NCI-H1105 (cell line): Measurements from ENCODE around the gene SSBP2.
"Not testable (repeated sequence)": the region's sequence is repeated elsewhere in the genome, so short reads cannot be mapped to it uniquely, and the experiment has no call there.

ENCODE experiments used
- DNase-seq: peaks from one replicate; lab custom pipeline; 2025; lab: John Stamatoyannopoulos, UW

The SSBP2 gene

DNA sequence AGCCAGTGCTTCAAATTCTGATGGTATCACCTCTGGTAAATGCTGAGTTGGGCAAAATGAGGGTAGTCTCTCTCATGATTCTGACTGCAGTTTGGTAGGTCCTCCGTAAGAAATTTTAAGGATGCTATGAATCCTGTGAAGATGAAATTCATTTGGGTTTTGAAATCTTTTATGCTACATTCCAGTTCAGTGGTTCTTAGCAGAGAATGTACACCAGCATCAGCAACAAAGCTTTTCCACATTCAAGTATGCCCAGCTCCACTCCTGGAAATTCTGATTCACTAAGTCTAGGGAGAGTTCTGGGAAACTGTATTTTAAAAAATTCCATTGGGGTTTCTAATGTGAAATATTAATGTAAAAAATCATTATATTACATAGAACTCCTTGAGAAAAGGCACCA, 323.3 kb downstream of the SSBP2 start:
- DNase-seq: no peak

DNA sequence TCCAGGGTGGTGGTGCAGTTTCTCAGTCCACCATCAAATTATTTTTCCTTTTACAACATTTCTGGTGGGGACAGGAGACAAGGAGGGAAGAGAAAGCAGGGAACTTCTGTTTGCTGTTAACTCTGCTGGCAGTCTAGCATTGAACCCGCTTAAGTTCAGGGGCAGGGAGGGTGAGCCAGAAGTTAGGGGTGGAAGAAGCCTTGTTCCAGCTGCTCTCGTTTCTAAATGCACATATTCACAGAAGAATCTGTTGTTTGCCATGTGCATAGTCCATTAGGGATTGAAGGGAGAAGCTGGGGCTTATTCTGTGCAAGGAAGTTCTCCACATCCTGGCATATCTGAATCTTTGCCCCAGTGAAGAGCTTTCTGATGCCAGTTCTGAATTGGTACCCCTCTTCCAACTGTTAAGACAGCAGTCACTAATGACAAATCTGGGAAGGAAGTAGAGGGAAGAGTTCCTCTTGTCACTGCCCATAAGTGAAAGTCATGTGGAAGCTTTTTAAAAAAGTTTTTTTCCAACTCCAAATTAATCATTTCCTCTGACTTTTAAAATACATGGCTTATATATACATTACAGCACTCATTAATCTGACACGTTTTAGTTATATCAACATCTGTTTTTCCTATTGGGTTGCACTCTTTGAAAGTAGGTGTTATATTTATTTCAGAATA, 324.4 kb downstream of the SSBP2 start:
- DNase-seq: no peak

DNA sequence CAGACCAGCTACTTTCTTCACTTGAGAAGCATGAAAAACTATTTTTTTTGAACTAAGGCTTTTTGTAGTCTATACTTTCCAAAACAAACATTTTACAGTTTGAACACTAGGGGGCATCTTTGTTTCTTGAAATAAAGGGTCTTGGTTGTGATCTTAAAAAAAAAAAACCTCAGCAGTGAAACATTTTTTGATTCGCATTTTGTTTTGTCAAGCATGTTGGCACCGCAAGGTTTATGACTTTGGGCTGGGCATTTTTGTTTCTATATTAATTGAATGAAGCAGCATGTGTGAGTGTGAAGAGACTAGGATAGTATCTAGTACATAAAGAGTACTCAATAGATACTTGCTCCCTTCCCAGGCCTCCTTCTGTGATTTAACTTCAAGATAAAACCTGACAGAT, 325.3 kb downstream of the SSBP2 start:
- peak; percentile 9 for DNase-seq

DNA sequence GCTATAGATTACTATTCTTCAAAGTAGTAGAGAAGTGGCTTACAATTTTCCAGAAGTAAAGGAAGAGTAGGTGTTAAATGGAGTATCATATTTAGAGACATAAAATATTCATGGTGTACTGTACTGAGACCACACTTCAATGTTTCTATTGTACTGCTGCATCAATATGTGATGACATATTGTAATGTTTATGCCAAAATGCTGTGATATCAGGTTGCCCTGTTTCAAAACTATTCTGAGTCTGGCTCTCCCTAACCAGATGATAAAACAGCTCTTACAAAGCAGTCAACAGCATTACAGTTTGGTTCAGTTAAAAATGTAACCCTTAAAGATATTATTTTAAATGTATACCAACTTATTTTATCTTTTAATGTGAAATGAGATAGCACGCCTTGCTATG, 326.2 kb downstream of the SSBP2 start:
- no peak for DNase-seq

DNA sequence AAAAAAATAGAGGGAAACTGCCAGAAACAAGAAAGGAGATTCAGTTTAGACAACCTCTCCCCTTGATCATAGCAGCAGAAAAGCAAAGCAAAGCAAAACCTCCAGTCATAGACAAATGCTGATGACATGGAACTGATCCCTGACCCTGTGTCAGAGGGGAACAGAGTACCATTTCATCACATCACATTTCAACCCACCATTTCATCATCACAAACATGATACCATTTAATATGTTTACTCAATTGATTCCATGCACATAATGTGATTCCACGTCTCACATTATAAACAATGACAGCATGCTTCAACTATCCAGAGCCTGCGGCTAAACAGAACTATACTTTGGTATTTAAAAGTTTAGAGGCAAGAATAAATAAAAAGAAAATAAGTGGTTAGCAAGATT, 328.2 kb downstream of the SSBP2 start:
- DNase-seq: no peak

DNA sequence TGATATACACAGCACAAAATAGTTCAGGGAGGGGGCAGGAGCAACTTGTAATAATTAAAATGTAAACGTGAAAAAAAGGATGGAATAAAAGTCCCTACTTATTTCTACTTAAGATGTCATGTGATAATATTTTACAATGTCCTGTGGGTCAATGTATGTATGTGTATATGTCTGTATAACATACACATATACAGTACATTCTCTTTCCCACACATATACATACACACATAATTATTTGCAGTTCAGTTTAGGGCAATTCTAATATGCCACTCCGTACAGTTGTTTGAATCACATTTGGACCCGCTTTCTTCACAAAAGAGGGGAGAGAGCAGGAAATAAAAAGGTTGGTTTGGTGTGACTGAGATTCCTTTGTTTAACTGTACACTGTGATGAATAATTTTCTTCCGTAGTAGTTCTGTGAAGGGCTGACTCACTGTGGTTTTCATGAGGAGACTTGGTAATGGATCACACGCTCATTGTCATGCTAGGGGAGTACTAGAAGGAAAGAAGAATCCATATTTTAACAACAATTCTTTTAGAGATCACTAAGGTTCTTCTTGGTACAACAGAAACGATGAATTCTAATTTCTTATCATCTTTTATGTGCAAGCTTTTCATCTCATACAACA, 330.7 kb downstream of the SSBP2 start:
- no peak for DNase-seq

DNA sequence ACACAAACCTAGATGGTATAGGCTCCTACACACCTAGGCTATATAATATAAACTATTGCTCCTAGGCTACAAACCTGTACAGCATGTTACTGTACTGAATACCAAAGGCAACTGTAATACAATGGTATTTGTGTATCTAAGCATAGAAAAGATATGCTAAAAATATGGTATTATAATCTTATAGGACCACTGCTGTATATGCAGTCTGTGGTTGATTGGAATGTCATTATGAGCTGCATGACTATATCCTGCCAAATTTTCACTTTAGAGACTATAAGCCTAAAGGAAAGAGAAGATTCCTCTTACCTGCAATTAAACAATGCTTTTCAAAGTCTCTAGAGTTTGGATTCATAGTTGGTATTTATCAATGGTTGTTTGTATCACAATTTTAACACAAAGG, 332.3 kb downstream of the SSBP2 start:
- DNase-seq: no peak

DNA sequence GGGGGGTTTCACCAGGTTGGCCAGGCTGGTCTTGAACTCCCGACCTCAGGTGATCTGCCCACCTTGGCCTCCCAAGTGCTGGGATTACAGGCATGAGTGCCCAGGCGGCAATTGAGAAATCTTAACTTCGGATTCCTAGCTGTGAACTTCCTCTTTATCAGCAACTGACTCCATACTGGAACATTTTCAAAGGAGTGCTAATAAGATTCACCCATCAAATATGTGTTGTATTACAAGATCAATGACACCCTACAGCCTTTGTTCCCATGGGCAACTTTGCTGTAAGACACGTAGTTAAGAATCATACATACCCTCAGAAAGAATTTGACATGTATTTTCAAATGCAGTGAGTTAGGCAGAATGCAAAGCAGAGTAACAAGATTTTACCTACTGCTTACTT, 333.8 kb downstream of the SSBP2 start:
- DNase-seq: no peak

DNA sequence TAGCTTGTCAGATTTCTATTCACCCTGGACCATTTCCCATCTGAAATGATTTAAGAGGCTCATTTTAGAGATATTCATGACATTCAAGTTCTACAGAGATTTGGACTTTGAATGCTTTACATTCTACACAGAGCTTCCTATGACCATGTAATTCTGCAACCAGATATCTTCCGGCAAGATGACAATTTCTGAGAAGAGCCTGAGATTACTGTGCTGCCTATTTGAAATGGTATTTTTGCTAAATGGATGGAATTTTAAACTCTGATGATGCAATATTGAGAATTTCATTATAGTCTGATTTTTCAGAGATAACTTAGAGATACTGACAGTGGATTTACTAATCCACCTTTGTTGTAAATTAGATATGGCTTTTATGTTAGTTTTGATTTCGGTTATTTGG, 341.0 kb downstream of the SSBP2 start:
- DNase-seq: no peak

DNA sequence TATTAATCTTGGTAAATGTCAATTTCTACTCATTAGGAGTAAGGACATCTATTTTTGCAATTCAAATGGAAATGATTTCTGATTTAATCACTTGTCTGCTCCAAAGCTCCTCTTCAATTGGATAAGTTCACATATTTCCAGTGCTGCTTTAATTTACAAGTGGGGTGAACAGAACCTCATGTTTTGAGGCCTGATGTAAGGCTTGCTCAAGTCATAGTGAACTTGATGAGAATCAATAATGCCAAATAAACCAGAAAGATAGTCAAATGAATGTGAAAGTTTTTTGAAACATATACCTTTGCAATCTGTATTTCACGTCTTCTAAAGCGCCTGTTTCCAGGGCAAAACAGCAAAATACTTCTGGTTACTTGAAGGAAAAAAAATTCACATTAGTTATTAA, 341.5 kb downstream of the SSBP2 start:
- DNase-seq: no peak

DNA sequence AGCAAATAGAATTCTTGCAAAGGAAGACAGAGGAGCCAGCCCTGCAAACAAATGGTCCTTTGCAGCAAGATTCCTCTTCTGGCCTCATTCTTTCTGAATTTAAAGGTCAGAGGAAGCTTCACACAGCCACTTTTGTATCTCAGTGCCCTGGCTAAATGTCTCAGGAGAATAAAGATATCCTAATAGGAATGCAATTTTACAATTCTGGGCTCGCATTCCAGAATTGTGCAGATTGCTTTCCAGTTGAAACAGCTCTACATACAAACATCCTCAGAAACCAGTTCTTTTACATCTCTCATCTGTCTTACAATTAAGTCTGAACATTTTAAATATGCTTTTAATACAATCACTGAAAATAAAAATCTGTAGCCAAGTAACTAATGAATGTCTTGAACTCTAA, 342.4 kb downstream of the SSBP2 start:
- DNase-seq: no peak

DNA sequence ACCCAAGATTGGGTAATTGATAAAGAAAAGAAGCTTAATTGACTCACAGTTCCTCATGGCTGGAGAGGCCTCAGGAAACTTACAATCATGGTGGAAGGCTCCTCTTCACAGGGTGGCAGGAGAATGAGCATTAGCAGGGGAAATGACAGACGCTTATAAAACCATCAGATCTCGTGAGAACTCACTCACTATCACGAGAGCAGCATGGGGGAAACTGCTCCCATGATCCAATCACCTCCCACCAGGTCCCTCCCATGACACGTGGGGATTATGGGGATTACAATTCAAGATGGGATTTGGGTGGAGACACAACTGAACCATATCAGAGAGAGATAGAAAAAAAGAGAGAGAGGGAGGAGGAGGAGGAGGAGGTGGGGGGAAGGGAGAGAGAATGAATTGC, 343.1 kb downstream of the SSBP2 start:
- not testable (repeated sequence) for DNase-seq

DNA sequence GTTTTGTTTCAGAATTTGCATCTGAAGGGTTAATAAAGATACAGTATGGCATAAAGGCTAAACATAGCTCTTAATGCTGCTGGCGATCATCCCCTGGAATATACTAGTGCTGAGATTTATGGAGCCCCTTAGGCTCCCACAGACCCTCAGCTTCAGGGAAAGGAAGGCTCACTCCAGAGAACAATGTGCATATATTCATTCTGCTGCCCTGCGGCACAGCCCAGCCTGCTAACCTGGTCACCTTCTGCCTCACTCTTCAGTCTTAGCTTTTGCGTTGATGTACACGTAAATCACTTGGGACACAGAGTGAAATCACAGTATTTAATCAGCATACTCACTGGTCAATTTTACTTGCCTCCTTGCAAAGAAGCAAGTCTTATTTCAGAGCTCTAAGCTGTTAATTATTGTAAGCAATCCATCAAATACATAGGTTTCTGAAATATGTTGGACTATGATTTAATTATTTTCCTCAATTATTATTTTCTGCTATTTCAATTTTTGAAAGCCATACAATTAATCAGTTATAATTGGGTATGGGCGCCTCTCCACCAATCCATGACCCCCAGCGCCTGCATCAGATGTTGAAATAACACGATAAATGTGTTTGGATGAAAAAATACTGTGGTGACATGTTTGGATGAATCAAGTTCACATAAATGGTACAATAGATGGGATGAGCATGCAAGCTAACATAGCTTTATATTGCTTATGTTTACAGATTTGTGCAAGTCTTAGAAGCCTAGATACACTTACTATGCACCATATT, 345.6 kb downstream of the SSBP2 start:
- DNase-seq: no peak

DNA sequence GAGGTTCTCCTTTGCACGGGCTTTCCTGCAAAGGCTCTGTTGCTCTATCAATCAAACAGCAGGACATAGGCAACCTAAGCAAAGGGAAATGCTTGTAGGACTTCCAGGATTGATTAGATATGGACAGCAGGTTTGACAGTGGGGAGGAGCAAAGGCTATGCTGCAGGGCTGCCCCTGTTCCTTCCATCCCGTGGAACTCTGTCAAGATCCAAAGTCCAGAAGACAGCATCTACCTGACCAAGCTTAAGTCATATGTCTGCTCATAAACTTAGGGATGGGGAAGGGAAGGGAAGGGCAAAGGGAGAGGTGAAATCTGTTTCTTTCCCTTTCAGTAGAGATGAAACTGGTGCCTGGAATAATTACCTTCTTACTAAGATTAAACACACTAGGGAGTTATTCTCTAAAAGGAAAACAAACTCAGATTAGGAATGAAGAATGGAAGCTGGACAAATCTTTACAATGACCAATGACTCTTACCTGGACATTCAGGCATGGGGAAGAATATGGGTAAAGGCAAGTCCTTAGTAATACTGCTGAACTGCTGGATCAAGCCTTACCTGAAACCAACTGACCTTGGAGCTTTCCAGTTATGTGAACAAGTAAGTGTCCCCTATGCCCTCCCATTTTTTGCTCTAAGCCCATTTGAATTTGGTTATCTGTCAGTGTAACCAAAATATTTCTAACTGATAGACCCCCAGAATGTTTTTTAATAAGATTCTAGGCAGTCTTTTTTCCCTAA, 348.5 kb downstream of the SSBP2 start:
- DNase-seq: no peak

DNA sequence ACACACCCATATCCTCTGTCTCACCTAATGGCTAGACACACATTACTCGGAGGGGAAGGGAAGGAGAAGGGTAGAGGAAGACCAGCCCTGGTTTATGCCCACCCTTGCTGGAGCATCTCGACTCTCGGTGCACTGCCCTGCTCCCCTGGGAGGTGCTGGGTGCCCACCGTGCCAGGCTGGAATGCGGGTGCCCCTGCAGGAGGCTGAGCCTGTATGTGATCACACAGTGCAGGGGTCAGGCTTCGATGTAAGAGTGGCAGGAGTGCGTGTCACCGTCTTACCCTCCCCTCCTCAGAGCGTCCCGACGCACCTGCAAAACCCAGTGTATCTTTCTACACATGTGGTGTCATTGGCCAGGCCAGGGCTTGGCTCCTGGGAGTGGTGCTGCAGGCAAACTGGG, 349.6 kb downstream of the SSBP2 start:
- DNase-seq: no peak

DNA sequence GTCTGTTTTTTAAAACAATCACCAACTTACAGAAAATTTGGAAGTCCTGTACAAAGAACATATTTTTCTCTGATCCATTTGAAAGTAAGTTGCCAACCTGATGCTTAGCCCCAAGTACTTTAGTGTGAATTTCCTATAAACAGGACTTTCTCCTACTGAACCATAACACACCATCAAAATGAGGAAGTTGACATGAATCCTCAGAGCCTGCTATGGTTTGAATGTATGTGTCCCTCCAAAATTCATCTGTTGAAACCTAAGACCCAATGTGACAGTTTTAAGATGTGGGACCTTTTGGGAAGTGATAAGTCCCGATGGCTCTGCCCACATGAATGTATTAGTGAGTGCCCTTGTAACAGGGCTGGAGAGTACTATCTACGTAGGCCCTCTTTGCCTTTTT, 350.5 kb downstream of the SSBP2 start:
- no peak for DNase-seq

DNA sequence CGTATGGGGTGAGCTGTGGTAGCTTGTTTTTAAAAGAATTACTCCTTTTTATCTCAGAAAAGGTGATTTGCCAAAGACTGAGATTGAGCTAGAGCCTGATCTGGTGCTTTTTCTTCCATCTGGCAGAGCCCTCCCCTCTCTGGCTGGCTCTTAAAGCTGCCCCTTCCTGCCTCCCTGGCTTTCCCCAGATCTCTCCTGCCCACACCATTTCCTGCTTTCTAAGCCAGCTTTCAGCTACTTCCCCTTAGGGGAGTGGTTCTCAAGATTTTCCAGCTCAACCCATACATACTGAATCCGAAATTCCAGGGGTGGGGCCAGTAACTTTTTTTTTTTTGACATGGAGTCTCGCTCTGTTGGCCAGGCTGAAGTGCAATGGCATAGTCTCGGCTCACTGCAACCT, 352.2 kb downstream of the SSBP2 start:
- no peak for DNase-seq

DNA sequence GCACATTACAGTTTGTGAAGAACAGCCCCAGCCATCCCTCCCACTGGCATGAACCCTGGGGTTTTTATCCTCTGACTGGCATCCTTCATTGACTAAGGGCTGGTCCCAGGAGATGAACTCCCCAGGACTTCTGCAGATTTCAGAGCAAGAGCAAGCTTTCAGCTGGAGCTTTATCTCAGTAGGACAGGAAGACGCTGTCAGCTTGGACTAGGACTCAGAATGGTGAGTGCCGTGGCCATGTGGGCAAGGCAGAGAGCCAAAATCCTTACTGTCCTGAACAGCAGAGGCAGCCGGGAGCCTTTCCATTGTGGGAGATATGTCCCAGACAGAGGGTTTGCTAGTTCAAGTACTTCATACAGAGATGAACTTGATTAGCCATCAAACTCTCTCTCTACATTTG, 353.7 kb downstream of the SSBP2 start:
- no peak for DNase-seq

DNA sequence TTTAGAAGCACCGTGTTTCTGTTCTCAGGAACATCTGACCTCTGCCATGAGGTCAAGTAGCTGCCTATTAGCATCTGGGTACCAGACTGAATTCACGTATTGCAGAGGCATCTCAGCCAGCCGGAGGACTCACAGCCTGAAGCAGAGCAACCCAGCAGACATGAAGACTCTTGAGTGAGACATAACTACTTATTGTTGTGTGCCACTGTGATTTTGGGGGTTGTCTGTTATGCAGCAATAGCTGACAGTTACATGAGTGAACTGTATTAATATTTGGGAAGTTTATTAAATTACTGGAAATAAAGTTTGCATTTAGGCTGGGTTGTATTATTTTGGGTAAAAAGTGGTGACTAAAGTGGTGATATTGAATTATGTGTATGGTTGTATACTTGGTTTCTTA, 355.6 kb downstream of the SSBP2 start:
- no peak for DNase-seq

DNA sequence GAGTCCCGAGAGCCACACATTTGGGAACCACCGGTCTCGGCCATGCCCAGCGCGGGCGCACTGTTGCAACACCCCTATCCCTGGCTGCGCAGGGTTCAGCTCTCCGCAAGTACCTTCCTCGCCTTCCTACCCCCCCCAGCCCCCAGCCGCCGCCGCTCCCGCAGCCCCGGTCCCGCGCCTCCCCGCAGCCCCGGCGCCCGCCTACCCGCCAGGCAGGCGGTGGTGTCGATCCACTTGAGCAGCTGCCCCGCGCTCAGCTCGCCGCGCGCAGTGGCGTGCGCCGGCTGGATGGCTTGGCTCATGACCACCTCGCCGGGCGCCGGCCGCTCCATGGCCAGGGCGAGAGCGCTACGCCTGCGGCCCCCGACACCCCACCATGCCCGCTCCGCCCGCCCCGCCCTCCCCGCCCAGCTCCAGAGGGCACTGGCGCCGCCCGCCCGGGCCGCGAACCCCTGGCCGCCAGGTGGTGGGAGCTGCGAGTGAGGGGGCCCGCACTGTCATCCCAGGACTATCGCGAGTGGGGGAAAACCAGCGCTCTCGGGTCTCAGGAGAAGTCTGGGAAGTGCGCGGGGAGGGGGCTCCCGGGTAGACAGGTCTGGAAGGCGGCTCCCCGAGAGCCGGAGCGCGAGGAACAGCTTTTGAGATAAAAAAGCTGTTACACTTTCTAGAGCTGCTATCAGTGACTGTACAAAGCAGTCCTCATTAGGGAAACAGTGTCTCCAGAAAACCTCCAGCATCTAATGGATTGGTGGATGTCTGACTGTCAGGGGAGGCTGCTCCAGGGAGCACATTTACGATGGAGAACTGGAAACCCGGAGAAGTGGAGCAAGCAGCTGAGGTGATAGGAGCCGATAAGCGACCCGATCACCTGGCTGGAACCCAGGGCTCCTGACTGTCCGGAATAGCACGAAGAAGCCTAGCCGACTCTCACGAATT, 356.8 kb downstream of the SSBP2 start, which contains the start of gene ACOT12:
Gene ACOT12, minus strand, starts transcription at position 352 of the 936 bp plus-strand sequence. Its CDS starts 20 bp downstream, at position 332.
- no peak for DNase-seq

DNA sequence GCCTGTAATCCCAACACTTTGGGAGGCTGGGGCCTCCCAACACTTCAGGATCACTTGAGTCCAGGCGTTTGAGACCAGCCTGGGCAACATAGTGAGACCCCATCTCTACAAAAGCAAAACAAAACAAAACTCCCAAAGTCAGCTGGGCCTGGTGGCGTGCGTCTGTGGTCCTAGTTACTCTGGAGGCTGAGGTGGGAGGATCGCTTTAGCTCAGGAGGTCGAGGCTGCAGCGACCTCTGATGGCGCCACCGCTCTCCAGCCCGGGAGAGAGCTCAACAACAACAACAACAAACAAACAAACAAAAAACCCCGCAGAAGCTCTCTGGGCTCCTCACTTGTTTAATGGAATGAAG, 357.5 kb downstream of the SSBP2 start:
- no peak for DNase-seq

DNA sequence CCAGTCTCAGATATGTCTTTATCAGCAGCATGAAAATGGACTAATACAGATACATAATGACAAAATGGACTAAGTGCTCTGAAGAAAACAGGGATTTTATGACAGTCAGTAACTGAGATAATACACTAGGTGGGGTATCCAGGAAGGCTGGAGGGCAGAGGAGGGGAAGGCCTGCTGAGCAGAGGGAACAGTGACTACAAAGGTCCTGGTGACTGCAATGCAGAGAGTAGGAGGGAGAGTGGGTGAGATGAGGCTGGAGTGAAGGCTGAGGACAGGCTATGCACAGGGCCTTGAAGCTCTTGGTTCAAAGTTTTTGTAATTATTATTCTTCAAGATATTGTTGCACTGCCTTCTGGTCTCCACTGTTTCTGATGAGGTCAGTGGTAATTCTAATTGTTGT, 361.9 kb downstream of the SSBP2 start:
- DNase-seq: no peak
